CD14-positive monocyte (primary cell): Measurements from ENCODE around the gene CFAP44. TPM values are rescaled to one million over a fixed set of nuclear protein-coding genes. Genes with fewer than 3 reads are reported as not detected.

ENCODE experiments used
- DNase-seq, 3 donors: peaks; one replicate each; pipeline ENCODE4 v3.0.0-alpha.2; 2011 to 2022
- H2AFZ ChIP-seq: 2 replicates; pipeline ENCODE4 v1.6.0; 2012; ENCODE audit warnings: mild to moderate bottlenecking, low read depth, low read length, inconsistent platforms; ENCODE audit not compliant: insufficient read depth, poor library complexity, severe bottlenecking
- H3K27ac ChIP-seq, 2 donors: 1 replicate in 1 of 2; 2 replicates in 1 of 2; pipeline ENCODE4 v1.5.1; 2012 to 2013; ENCODE audit warnings: low read length in 2 of 2, control low read depth in 1 of 2, inconsistent platforms in 1 of 2, low read depth in 1 of 2, mild to moderate bottlenecking in 1 of 2
- H3K27me3 ChIP-seq, 2 donors: one replicate each; pipeline versions ENCODE4 v1.6.0 to v1.6.1; 2011 to 2013; ENCODE audit warnings: low read length in 2 of 2; ENCODE audit not compliant: control insufficient read depth in 2 of 2, insufficient read depth in 2 of 2
- H3K36me3 ChIP-seq, 2 donors: replicated peaks in 1 of 2; 1 replicate in 1 of 2; 2 replicates in 1 of 2; pipeline versions ENCODE4 v1.5.1 to v1.6.1; 2012 to 2013; ENCODE audit warnings: low read length in 2 of 2, control low read depth in 1 of 2, inconsistent platforms in 1 of 2, mild to moderate bottlenecking in 1 of 2; ENCODE audit not compliant: insufficient read depth in 2 of 2, control insufficient read depth in 1 of 2
- H3K4me1 ChIP-seq, 2 donors: 1 replicate in 1 of 2; 2 replicates in 1 of 2; pipeline versions ENCODE4 v1.5.1 to v1.6.1; 2012 to 2013; ENCODE audit warnings: low read length in 2 of 2, control low read depth in 1 of 2, inconsistent platforms in 1 of 2, mild to moderate bottlenecking in 1 of 2, moderate library complexity in 1 of 2; ENCODE audit not compliant: insufficient read depth in 2 of 2, control insufficient read depth in 1 of 2
- H3K4me2 ChIP-seq: replicated peaks from 2 replicates; pipeline ENCODE3; 2012; ENCODE audit warnings: low read length, moderate library complexity, mild to moderate bottlenecking; ENCODE audit not compliant: poor library complexity, severe bottlenecking; ENCODE audit errors: extremely low read depth
- H3K4me3 ChIP-seq, 3 experiments: fragments of 200-600 bp in 1 of 3; sonication (generic) in 1 of 3; replicated peaks in 1 of 3; 1 replicate in 2 of 3; 2 replicates in 1 of 3; pipeline ENCODE4 v1.5.1; 2011 to 2013; ENCODE audit warnings: low read length in 3 of 3, mild to moderate bottlenecking in 3 of 3, control low read depth in 2 of 3, low read depth in 2 of 3, inconsistent platforms in 1 of 3, moderate library complexity in 1 of 3
- H3K79me2 ChIP-seq: 2 replicates; pipeline ENCODE4 v1.6.0; 2012; ENCODE audit warnings: mild to moderate bottlenecking, control low read depth, inconsistent platforms, low read length, moderate library complexity; ENCODE audit not compliant: insufficient read depth
- H3K9ac ChIP-seq: 2 replicates; pipeline ENCODE4 v1.6.0; 2017; ENCODE audit warnings: low read length, mild to moderate bottlenecking; ENCODE audit not compliant: insufficient read depth, poor library complexity, severe bottlenecking
- H3K9me3 ChIP-seq, 2 donors: replicated peaks in 1 of 2; 1 replicate in 1 of 2; 2 replicates in 1 of 2; pipeline versions ENCODE4 v1.5.1 to v1.6.1; 2012 to 2013; ENCODE audit warnings: low read length in 2 of 2, control low read depth in 1 of 2; ENCODE audit not compliant: control insufficient read depth in 1 of 2, insufficient read depth in 1 of 2
- H4K20me1 ChIP-seq: 2 replicates; pipeline ENCODE4 v1.6.0; 2012; ENCODE audit warnings: mild to moderate bottlenecking, low read length, control low read depth, moderate library complexity; ENCODE audit not compliant: insufficient read depth
- H3K27ac Mint-ChIP-seq, 7 donors: one replicate each; pipeline ENCODE4 v1.8.0; 2020; ENCODE audit warnings: mild to moderate bottlenecking in 7 of 7, mixed read lengths in 7 of 7, moderate library complexity in 6 of 7, inconsistent platforms in 2 of 7
- H3K27me3 Mint-ChIP-seq, 3 donors: one replicate each; pipeline ENCODE4 v1.8.0; 2021 to 2022; ENCODE audit warnings: low read depth in 3 of 3, mild to moderate bottlenecking in 3 of 3, mixed read lengths in 3 of 3, moderate library complexity in 3 of 3, inconsistent platforms in 1 of 3
- H3K36me3 Mint-ChIP-seq, 2 donors: one replicate each; pipeline ENCODE4 v1.8.0; 2020; ENCODE audit warnings: mixed read lengths in 2 of 2, inconsistent platforms in 1 of 2, mild to moderate bottlenecking in 1 of 2
- H3K4me1 Mint-ChIP-seq: one replicate; pipeline ENCODE4 v1.8.0; 2020; ENCODE audit warnings: mild to moderate bottlenecking, mixed read lengths
- H3K4me3 Mint-ChIP-seq, 2 donors: one replicate each; pipeline ENCODE4 v1.8.0; 2020; ENCODE audit warnings: mild to moderate bottlenecking in 2 of 2, mixed read lengths in 2 of 2, moderate library complexity in 1 of 2
- H3K9me3 Mint-ChIP-seq, 7 donors: one replicate each; pipeline ENCODE4 v1.8.0; 2020 to 2022; ENCODE audit warnings: mixed read lengths in 7 of 7, mild to moderate bottlenecking in 6 of 7, moderate library complexity in 6 of 7, inconsistent platforms in 2 of 7
- WGBS: methylation state at CpG from one replicate; pipeline ENCODE4 v1.1.5; 2013; ENCODE audit warnings: missing lambda C conversion rate; ENCODE audit not compliant: insufficient coverage; 5-methylcytosine and 5-hydroxymethylcytosine counted together
- intact Hi-C, 2 donors: fragments of 100-400 bp; cut with micrococcal nuclease; formaldehyde crosslinking; loops; one replicate each; pipeline versions ENCODE4 v1.15.0 to v1.15.1; 2023
- polyA plus RNA-seq, 3 donors: library from polyadenylated mRNA; depleted of rRNA in 1 of 3; unstranded in 2 of 3; stranded (reverse) in 1 of 3; fragments of 300-500 nt in 2 of 3; fragments of >200 nt in 1 of 3; fragmentation: Illumina TruSeq in 2 of 3; gene quantifications; 1 replicate in 2 of 3; 2 replicates in 1 of 3; pipeline ENCODE4 v1.2.3, GENCODE V29; 2012 to 2021
- TF ChIP-seq, protein P1 (sequence below): fragments of 200-600 bp; IDR thresholded peaks from one replicate; pipeline ENCODE4 v1.8.0; 2022; ENCODE audit warnings: antibody characterized with exemption, mild to moderate bottlenecking

Gene CFAP44
- polyA plus RNA-seq, 3 donors, result 0.08 to 2.1 TPM; not detected in 1

DNA sequence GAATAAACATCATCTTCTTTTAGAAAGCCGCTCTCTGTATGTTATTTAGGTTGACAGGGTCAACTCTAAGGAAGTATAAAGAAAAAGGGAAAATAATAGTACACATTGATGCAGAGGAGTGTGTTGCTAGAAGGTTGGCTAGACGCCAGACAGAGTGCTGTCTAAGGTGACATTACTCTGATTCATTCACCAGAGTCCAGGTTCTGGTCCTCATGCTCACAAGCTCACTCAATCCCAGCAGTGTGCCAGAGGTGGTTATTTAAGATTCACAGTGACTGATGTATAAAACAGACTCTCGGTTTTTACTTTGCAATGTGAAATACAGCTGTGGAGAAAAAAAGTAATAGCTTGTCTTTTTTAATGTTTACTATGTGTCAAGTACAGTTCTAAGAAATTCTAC is 1.7 kb downstream of the CFAP44 start:
- intact Hi-C loops, result no loop called here
- peaks cover 3% of the 10 kb centered on the region for H3K4me1 Mint-ChIP-seq
- no CpG with 5 or more reads among the region's 3 CpGs for WGBS
- H3K27me3 Mint-ChIP-seq, result peaks cover 0 to 2% (median 0%) of the 10 kb centered on the region in 3 donors
- H3K9me3 Mint-ChIP-seq, result peaks cover 0 to 4% (median 0%) of the 10 kb centered on the region in 7 donors
- Histone ChIP-seq H3K79me2 (no peaks in the 10 kb centered on the region), H3K36me3 (peaks cover 0 to 4% of the 10 kb centered on the region in 2 donors), H3K4me1 (peaks cover 3 to 6% of the 10 kb centered on the region in 2 donors), H3K4me3 (no peak overlapping the region), H2AFZ (no peak overlapping the region), H3K27ac (no peak overlapping the region), H3K27me3 (no peaks in the 10 kb centered on the region), H3K9ac (no peak overlapping the region), H3K4me2 (no peak overlapping the region), H4K20me1 (no peaks in the 10 kb centered on the region), H3K9me3 (no peaks in the 10 kb centered on the region)
- H3K27ac Mint-ChIP-seq, result no peak overlapping the region
- no peak overlapping the region for H3K4me3 Mint-ChIP-seq
- TF ChIP-seq, protein P1, sequence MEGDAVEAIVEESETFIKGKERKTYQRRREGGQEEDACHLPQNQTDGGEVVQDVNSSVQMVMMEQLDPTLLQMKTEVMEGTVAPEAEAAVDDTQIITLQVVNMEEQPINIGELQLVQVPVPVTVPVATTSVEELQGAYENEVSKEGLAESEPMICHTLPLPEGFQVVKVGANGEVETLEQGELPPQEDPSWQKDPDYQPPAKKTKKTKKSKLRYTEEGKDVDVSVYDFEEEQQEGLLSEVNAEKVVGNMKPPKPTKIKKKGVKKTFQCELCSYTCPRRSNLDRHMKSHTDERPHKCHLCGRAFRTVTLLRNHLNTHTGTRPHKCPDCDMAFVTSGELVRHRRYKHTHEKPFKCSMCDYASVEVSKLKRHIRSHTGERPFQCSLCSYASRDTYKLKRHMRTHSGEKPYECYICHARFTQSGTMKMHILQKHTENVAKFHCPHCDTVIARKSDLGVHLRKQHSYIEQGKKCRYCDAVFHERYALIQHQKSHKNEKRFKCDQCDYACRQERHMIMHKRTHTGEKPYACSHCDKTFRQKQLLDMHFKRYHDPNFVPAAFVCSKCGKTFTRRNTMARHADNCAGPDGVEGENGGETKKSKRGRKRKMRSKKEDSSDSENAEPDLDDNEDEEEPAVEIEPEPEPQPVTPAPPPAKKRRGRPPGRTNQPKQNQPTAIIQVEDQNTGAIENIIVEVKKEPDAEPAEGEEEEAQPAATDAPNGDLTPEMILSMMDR, result no peak
- peaks cover 0 to under 1% of the 10 kb centered on the region in 2 donors for H3K36me3 Mint-ChIP-seq
- DNase-seq, result no peak

DNA sequence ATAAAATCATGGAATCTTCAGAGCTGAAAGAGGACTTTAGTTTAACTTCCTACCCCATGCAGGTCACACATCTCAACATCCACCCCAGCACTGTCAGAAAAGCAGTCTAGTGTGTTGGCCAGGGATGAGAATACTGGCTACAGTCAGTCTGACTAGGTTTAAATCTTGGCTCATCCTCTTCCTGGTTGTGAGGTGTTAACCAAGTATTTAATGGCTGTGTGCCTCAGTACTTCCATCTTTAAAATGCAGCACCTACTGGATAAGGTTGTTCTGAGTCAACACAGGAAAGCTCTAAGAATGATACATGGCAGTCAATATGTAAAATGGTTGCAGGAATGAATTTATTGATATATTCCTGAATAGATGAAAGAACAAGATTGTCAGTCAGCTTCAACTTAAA is 3.1 kb downstream of the CFAP44 start:
- Histone ChIP-seq H3K27me3 (no peaks in the 10 kb centered on the region), H3K79me2 (no peaks in the 10 kb centered on the region), H3K36me3 (peaks cover 0 to under 1% of the 10 kb centered on the region in 2 donors), H2AFZ (no peak overlapping the region), H3K9ac (no peak overlapping the region), H3K27ac (no peak overlapping the region), H3K9me3 (no peaks in the 10 kb centered on the region), H3K4me3 (no peak overlapping the region), H4K20me1 (no peaks in the 10 kb centered on the region), H3K4me1 (peaks cover 3 to 6% of the 10 kb centered on the region in 2 donors), H3K4me2 (no peak overlapping the region)
- peaks cover 0 to 2% (median 0%) of the 10 kb centered on the region in 3 donors for H3K27me3 Mint-ChIP-seq
- no peak overlapping the region for H3K4me3 Mint-ChIP-seq
- peaks cover 0 to 4% (median 0%) of the 10 kb centered on the region in 7 donors for H3K9me3 Mint-ChIP-seq
- intact Hi-C loops, result no loop called here
- no peak for DNase-seq
- TF ChIP-seq, protein P1, result no peak
- no peaks in the 10 kb centered on the region for H3K36me3 Mint-ChIP-seq
- peaks cover 3% of the 10 kb centered on the region for H3K4me1 Mint-ChIP-seq
- H3K27ac Mint-ChIP-seq, result no peak overlapping the region
